Measurements from ENCODE around the gene UBLCP1. TPM values are rescaled to one million over a fixed set of nuclear protein-coding genes. Genes with fewer than 3 reads are reported as not detected.

The UBLCP1 gene
- total and polyA plus RNA-seq, 2 of the 8 experiments (the other 6 are each of a cell fraction or from before 2014, with no cell fraction given), result 13.0 to 40.9 TPM

- peaks cover 0 to 1% of the 10 kb centered on the region in 2 experiments for H4K20me1 ChIP-seq (replicated peaks in 1 of 2; ENCODE audit: control insufficient read depth in 1 of 2, insufficient read depth in 2 of 2, low read length in 2 of 2)
- no peak overlapping the region for H4K91ac ChIP-seq (replicated peaks; ENCODE audit: insufficient read length, low read length)
- H3K23ac ChIP-seq (ENCODE audit: insufficient read length), result no peak overlapping the region
- H3K4ac ChIP-seq (replicated peaks; ENCODE audit: insufficient read length, low read depth, low read length), result no peak overlapping the region
- H2AK5ac ChIP-seq (ENCODE audit: low read depth, low read length), result no peak overlapping the region
- WGBS, 2 experiments (ENCODE audit: extremely low coverage in 1 of 2, insufficient coverage in 1 of 2, insufficient read length in 1 of 2, insufficient replicate concordance in 2 of 2, low coverage in 1 of 2, low lambda C conversion rate in 2 of 2, missing lambda C conversion rate in 1 of 2), result 80% methylated on average over 1 of the region's 2 CpGs; no CpG with 5 or more reads in 1 of the 2 experiments
- no peaks in the 10 kb centered on the region for H3K9me3 ChIP-seq (ENCODE audit: insufficient read depth in 2 of 2, low read depth in 1 of 2, low read length in 1 of 2)
- no peak overlapping the region for H4K8ac ChIP-seq (ENCODE audit: extremely low read depth, insufficient read depth, low read length)
- peaks cover 14 to 32% (median 29%) of the 10 kb centered on the region in 4 experiments for H3K27me3 ChIP-seq (replicated peaks in 1 of 4; ENCODE audit: control insufficient read depth in 3 of 4, extremely low read depth in 1 of 4, insufficient read depth in 3 of 4, low read length in 3 of 4)
- H3K9ac ChIP-seq (replicated peaks in 1 of 4; ENCODE audit: extremely low read depth in 1 of 4, low read depth in 3 of 4, low read length in 3 of 4), result no peak overlapping the region
- no peaks in the 10 kb centered on the region for H3K79me2 ChIP-seq (ENCODE audit: control insufficient read depth in 1 of 2, insufficient read depth in 2 of 2, low read length in 2 of 2)
- POLR2A ChIA-PET (ENCODE audit: partially characterized antibody), result no interaction called here
- DNase-seq (ENCODE audit: low read depth in 1 of 2, low spot score in 2 of 2) (no peak), FAIRE-seq (no peak)
- H3K18ac ChIP-seq (ENCODE audit: extremely low read depth, low read length), result no peak overlapping the region
- H2BK15ac ChIP-seq (ENCODE audit: low read length), result no peak overlapping the region
- H3K36me3 ChIP-seq (ENCODE audit: control insufficient read depth in 2 of 4, insufficient read depth in 4 of 4, low read length in 3 of 4), result no peaks in the 10 kb centered on the region
- H2BK5ac ChIP-seq (ENCODE audit: low read depth, low read length), result no peak overlapping the region
- no peak overlapping the region for H2AFZ ChIP-seq (ENCODE audit: low read length)
- no peak overlapping the region for H3K27ac ChIP-seq (ENCODE audit: low read depth, low read length)
- no peak overlapping the region for H3K4me3 ChIP-seq (ENCODE audit: extremely low read depth in 1 of 4, insufficient read depth in 2 of 4, low read depth in 3 of 4, low read length in 4 of 4)
- no peaks in the 10 kb centered on the region for H3K79me1 ChIP-seq (ENCODE audit: low read depth, low read length)
- no peak overlapping the region for H3K14ac ChIP-seq (ENCODE audit: insufficient read length)
- H2BK120ac ChIP-seq (replicated peaks; ENCODE audit: low read depth, low read length), result no peak overlapping the region
- TF ChIP-seq NRF1 (IDR thresholded peaks at IDR 0.05; ENCODE audit: low read depth, low read length), result no peak
- TF ChIP-seq BCL11A (IDR thresholded peaks at IDR 0.05; ENCODE audit: low read depth in 2 of 2, low read length in 2 of 2), result no peak
- no peak for TF ChIP-seq PHF8 (conservative IDR thresholded peaks at IDR 0.05; ENCODE audit: low read depth, low read length)
- TF ChIP-seq SP4 (IDR thresholded peaks at IDR 0.05; ENCODE audit: low read length), result no peak
- no peak for TF ChIP-seq BRCA1 (IDR thresholded peaks at IDR 0.05; ENCODE audit: low read depth, low read length)
- no peak for TF ChIP-seq CHD2 (IDR thresholded peaks at IDR 0.05; ENCODE audit: low read length)
- TF ChIP-seq GABPA (IDR thresholded peaks at IDR 0.05; ENCODE audit: borderline replicate concordance, insufficient read depth, low read length), result no peak
- TF ChIP-seq YY1 (IDR thresholded peaks at IDR 0.05; ENCODE audit: low read depth, low read length), result no peak
- no peak for TF ChIP-seq TAF1 (IDR thresholded peaks at IDR 0.05; ENCODE audit: low read depth, low read length)
- TF ChIP-seq CHD1 (IDR thresholded peaks at IDR 0.05; ENCODE audit: low read depth, low read length), result no peak
- no peak for TF ChIP-seq CBX5 (IDR thresholded peaks at IDR 0.05; ENCODE audit: low read depth, low read length)
- no peak for TF ChIP-seq E2F6 (IDR thresholded peaks at IDR 0.05)
- TF ChIP-seq FOSL1 (IDR thresholded peaks at IDR 0.05; ENCODE audit: insufficient read depth, low read depth, low read length), result no peak
- TF ChIP-seq TAF7 (optimal IDR thresholded peaks at IDR 0.05; ENCODE audit: borderline replicate concordance, low read depth, low read length), result no peak
- TF ChIP-seq RFX5 (IDR thresholded peaks at IDR 0.05; ENCODE audit: borderline replicate concordance, low read depth, low read length), result no peak
- TF ChIP-seq TBP (IDR thresholded peaks at IDR 0.05; ENCODE audit: low read depth, low read length), result no peak
- CTCF ChIA-PET (ENCODE audit: partially characterized antibody), result no interaction called here
- H3K4me1 ChIP-seq (replicated peaks in 1 of 4; ENCODE audit: control insufficient read depth in 3 of 4, insufficient read depth in 4 of 4, low read length in 3 of 4), result peaks cover 0 to 2% (median 0%) of the 10 kb centered on the region in 4 experiments; a peak in 1 of 7 replicates
- no peak overlapping the region for H2BK12ac ChIP-seq (ENCODE audit: low read depth, low read length)
- H3K4me2 ChIP-seq (ENCODE audit: insufficient read depth in 1 of 2, low read depth in 2 of 2, low read length in 2 of 2), result no peak overlapping the region
- no peak overlapping the region for H4K5ac ChIP-seq (ENCODE audit: insufficient read length, low read depth, low read length)
- no peak overlapping the region for H2BK20ac ChIP-seq (ENCODE audit: low read length)
- H3K23me2 ChIP-seq (ENCODE audit: low read depth, low read length), result no peaks in the 10 kb centered on the region
- H3K56ac ChIP-seq (replicated peaks; ENCODE audit: insufficient read length, low read depth, low read length), result no peak overlapping the region
Measured at GRCh38 chr5:159224471-159224870, 38.6 kb upstream of the UBLCP1 start.

All from H1 (cell line).